Hematopoietic multipotent progenitor cell treated with erythropoietin and hydrocortisone succinate and interleukin-3 and kit ligand, for 8 days (in vitro differentiated cells): Measurements from ENCODE around the gene PGM2L1.
"Not testable (repeated sequence)": the region's sequence is repeated elsewhere in the genome, so short reads cannot be mapped to it uniquely, and the experiment has no call there.

Experiments
- DNase-seq: peaks from one replicate; pipeline ENCODE4 v3.0.0-alpha.2; 2015

PGM2L1 gene

GRCh38 chr11:74397501-74398243, 561 bp downstream of the PGM2L1 start:
- peak; percentile 73 for DNase-seq

- DNase-seq = no peak
Measured at GRCh38 chr11:74392256-74392655, 6.0 kb downstream of the PGM2L1 start.

GRCh38 chr11:74391193-74391592, 7.0 kb downstream of the PGM2L1 start:
- DNase-seq = no peak

- no peak for DNase-seq
Measured at GRCh38 chr11:74390697-74391096, 7.5 kb downstream of the PGM2L1 start.

GRCh38 chr11:74388678-74389327, 9.4 kb downstream of the PGM2L1 start:
- peak; percentile 84 for DNase-seq

GRCh38 chr11:74384641-74385040, 13.6 kb downstream of the PGM2L1 start:
- DNase-seq = no peak

- peak; percentile 50 for DNase-seq
Measured at GRCh38 chr11:74380746-74381439, 17.3 kb downstream of the PGM2L1 start.

GRCh38 chr11:74377689-74378088, 20.5 kb downstream of the PGM2L1 start:
- DNase-seq = no peak

GRCh38 chr11:74373382-74373781, 24.9 kb downstream of the PGM2L1 start:
- no peak for DNase-seq

GRCh38 chr11:74371269-74372052, 26.8 kb downstream of the PGM2L1 start:
- no peak for DNase-seq

- no peak for DNase-seq
Measured at GRCh38 chr11:74370123-74370522, 28.1 kb downstream of the PGM2L1 start.

- no peak for DNase-seq
Measured at GRCh38 chr11:74367881-74368280, 30.4 kb downstream of the PGM2L1 start.

GRCh38 chr11:74366576-74366975, 31.7 kb downstream of the PGM2L1 start:
- no peak for DNase-seq

- DNase-seq = not testable (repeated sequence)
Measured at GRCh38 chr11:74365805-74366204, 32.4 kb downstream of the PGM2L1 start.

- DNase-seq = no peak
Measured at GRCh38 chr11:74357449-74357848, 40.8 kb downstream of the PGM2L1 start.

GRCh38 chr11:74355626-74356025, 42.6 kb downstream of the PGM2L1 start:
- no peak for DNase-seq

- no peak for DNase-seq
Measured at GRCh38 chr11:74354036-74354435, 44.2 kb downstream of the PGM2L1 start.

- DNase-seq = no peak
Measured at GRCh38 chr11:74347381-74347780, 50.9 kb downstream of the PGM2L1 start.

GRCh38 chr11:74345420-74345819, 52.8 kb downstream of the PGM2L1 start:
- DNase-seq = no peak

- no peak for DNase-seq
Measured at GRCh38 chr11:74341921-74342320, 56.3 kb downstream of the PGM2L1 start.

GRCh38 chr11:74339619-74340018, 58.6 kb downstream of the PGM2L1 start:
- no peak for DNase-seq

GRCh38 chr11:74338963-74339362, 59.3 kb downstream of the PGM2L1 start:
- no peak for DNase-seq

- DNase-seq = no peak
Measured at GRCh38 chr11:74333193-74333592, 65.0 kb downstream of the PGM2L1 start.
